ENCODE results near the gene LRRC56.

DNA sequence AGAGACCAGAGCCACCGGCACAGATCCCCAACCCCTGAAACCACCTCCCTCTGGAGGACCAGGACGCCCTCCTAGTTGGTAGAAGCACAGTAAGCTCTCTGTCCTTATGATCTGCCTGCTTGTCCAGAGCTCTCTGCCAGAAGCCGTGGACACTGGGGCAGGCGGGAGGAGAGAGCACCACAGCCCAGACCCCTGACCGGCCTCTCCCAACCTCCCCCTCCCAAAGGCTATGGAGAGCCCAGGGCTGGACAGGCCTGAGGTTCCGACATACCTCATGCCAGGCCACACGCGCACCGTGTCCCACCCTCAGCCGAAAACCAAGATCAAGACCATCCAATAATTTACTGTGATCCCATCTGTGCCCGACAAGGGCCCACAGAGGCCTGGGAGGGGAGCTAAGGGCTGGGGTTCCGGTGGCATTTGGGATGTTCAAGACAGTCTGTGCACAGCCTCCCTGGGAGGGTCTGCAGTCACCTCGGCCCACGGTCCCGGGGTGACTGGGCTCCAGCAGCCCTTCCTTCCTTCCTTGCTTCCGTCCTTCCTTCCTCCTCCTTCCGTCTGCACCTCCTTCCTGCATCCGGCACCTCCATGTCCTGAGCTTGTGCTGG, 5.3 kb upstream of the LRRC56 start:
- TF ChIP-seq, protein P1, sequence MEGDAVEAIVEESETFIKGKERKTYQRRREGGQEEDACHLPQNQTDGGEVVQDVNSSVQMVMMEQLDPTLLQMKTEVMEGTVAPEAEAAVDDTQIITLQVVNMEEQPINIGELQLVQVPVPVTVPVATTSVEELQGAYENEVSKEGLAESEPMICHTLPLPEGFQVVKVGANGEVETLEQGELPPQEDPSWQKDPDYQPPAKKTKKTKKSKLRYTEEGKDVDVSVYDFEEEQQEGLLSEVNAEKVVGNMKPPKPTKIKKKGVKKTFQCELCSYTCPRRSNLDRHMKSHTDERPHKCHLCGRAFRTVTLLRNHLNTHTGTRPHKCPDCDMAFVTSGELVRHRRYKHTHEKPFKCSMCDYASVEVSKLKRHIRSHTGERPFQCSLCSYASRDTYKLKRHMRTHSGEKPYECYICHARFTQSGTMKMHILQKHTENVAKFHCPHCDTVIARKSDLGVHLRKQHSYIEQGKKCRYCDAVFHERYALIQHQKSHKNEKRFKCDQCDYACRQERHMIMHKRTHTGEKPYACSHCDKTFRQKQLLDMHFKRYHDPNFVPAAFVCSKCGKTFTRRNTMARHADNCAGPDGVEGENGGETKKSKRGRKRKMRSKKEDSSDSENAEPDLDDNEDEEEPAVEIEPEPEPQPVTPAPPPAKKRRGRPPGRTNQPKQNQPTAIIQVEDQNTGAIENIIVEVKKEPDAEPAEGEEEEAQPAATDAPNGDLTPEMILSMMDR (conservative IDR thresholded peaks at IDR 0.05 in 1 of 2, IDR thresholded peaks at IDR 0.05 in 1 of 2; ENCODE audit: extremely low read depth in 1 of 2, insufficient read depth in 1 of 2, low read depth in 1 of 2, low read length in 2 of 2): no peak
- TF ChIP-seq EZH2 (IDR thresholded peaks at IDR 0.05; ENCODE audit: borderline replicate concordance, low read length): no peak
